OCI-M2 (cell line): ENCODE results near the gene SCN4B.
"Not testable (repeated sequence)": the region's sequence is repeated elsewhere in the genome, so short reads cannot be mapped to it uniquely, and the experiment has no call there.

ENCODE experiments used
- DNase-seq: peaks from one replicate; lab custom pipeline; 2025; ENCODE audit not compliant: unreplicated experiment; lab: John Stamatoyannopoulos, UW

SCN4B gene

GRCh38 chr11:118152552-118153471 lies at the start of gene SCN4B:
Gene SCN4B (minus strand): TSS chr11:118152823. CDS start chr11:118152673, 150 bp downstream.
- DNase-seq = no peak

GRCh38 chr11:118201966-118202365 lies 49.3 kb upstream of the SCN4B start:
- no peak for DNase-seq

GRCh38 chr11:118200901-118201680 lies 48.5 kb upstream of the SCN4B start:
- no peak for DNase-seq

GRCh38 chr11:118200497-118200896 lies 47.9 kb upstream of the SCN4B start:
- DNase-seq = no peak

- DNase-seq = no peak
These were observed 46.5 kb upstream of the SCN4B start for GRCh38 chr11:118199135-118199534.

GRCh38 chr11:118198370-118198769 lies 45.7 kb upstream of the SCN4B start:
- DNase-seq = no peak

- no peak for DNase-seq
These were observed 42.4 kb upstream of the SCN4B start for GRCh38 chr11:118194835-118195627.

- no peak for DNase-seq
These were observed 41.4 kb upstream of the SCN4B start for GRCh38 chr11:118193910-118194566.

- DNase-seq = not testable (repeated sequence)
These were observed 40.2 kb upstream of the SCN4B start for GRCh38 chr11:118192817-118193216.

GRCh38 chr11:118190942-118191506 lies 38.4 kb upstream of the SCN4B start:
- not testable (repeated sequence) for DNase-seq

- no peak for DNase-seq
These were observed 33.9 kb upstream of the SCN4B start for GRCh38 chr11:118186346-118187107.

- DNase-seq = no peak
These were observed 32.4 kb upstream of the SCN4B start for GRCh38 chr11:118184784-118185579.

GRCh38 chr11:118183691-118184090 lies 31.1 kb upstream of the SCN4B start:
- not testable (repeated sequence) for DNase-seq

- no peak for DNase-seq
These were observed 27.7 kb upstream of the SCN4B start for GRCh38 chr11:118180300-118180703.

GRCh38 chr11:118176778-118177134 lies 24.1 kb upstream of the SCN4B start:
- DNase-seq = no peak

GRCh38 chr11:118175993-118176777 lies 23.6 kb upstream of the SCN4B start, which contains the start of gene SCN2B:
Gene SCN2B (minus strand): TSS chr11:118176639. CDS start chr11:118176431, 208 bp downstream.
- DNase-seq = no peak

- no peak for DNase-seq
These were observed 22.7 kb upstream of the SCN4B start for GRCh38 chr11:118175031-118175992.
